Stimulated activated naive CD8-positive, alpha-beta T cell treated with anti-CD3 and anti-CD28 coated beads, Interleukin-15, Interleukin-2, amounts not matched to agents 100 ng/mL and 50 ng/mL, for 24 hours (primary cell): ENCODE measurements around the gene SLC37A2.
A peak's percentile ranks its signal among the peaks of the same experiment; 100 is the strongest.

Experiments
- H3K27ac Mint-ChIP-seq: one replicate; pipeline ENCODE4 v1.8.0; 2021; ENCODE audit warnings: mild to moderate bottlenecking, mixed read lengths
- H3K27me3 Mint-ChIP-seq: one replicate; pipeline ENCODE4 v1.8.0; 2021; ENCODE audit warnings: mixed read lengths
- H3K36me3 Mint-ChIP-seq: one replicate; pipeline ENCODE4 v1.8.0; 2021; ENCODE audit warnings: low read depth, mixed read lengths
- H3K4me1 Mint-ChIP-seq: one replicate; pipeline ENCODE4 v1.8.0; 2021; ENCODE audit warnings: low read depth, mixed read lengths
- H3K4me3 Mint-ChIP-seq: one replicate; pipeline ENCODE4 v1.8.0; 2021; ENCODE audit warnings: mild to moderate bottlenecking, mixed read lengths
- H3K9me3 Mint-ChIP-seq: one replicate; pipeline ENCODE4 v1.8.0; 2021; ENCODE audit warnings: mixed read lengths

SLC37A2 gene

GRCh38 chr11:125062218-125062930, 731 bp upstream of the SLC37A2 start:
- Mint-ChIP-seq H3K9me3 (no peaks in the 10 kb centered on the region), H3K27me3 (peaks cover 40% of the 10 kb centered on the region), H3K4me1 (peaks cover 15% of the 10 kb centered on the region), H3K27ac (no peak overlapping the region), H3K4me3 (peak overlapping the region; percentile 75), H3K36me3 (no peaks in the 10 kb centered on the region)

GRCh38 chr11:125063429-125064043, 431 bp downstream of the SLC37A2 start:
- H3K4me1 Mint-ChIP-seq = peaks cover 15% of the 10 kb centered on the region
- H3K27ac Mint-ChIP-seq = no peak overlapping the region
- no peaks in the 10 kb centered on the region for H3K9me3 Mint-ChIP-seq
- H3K27me3 Mint-ChIP-seq = peaks cover 40% of the 10 kb centered on the region
- H3K36me3 Mint-ChIP-seq = no peaks in the 10 kb centered on the region
- H3K4me3 Mint-ChIP-seq = peak overlapping the region; percentile 75

- peak overlapping the region; percentile 51 for H3K4me3 Mint-ChIP-seq
- H3K36me3 Mint-ChIP-seq = no peaks in the 10 kb centered on the region
- H3K27ac Mint-ChIP-seq = no peak overlapping the region
- peaks cover 40% of the 10 kb centered on the region for H3K27me3 Mint-ChIP-seq
- peaks cover 15% of the 10 kb centered on the region for H3K4me1 Mint-ChIP-seq
- no peaks in the 10 kb centered on the region for H3K9me3 Mint-ChIP-seq
Observed at GRCh38 chr11:125064070-125064469, 965 bp downstream of the SLC37A2 start.

DNA sequence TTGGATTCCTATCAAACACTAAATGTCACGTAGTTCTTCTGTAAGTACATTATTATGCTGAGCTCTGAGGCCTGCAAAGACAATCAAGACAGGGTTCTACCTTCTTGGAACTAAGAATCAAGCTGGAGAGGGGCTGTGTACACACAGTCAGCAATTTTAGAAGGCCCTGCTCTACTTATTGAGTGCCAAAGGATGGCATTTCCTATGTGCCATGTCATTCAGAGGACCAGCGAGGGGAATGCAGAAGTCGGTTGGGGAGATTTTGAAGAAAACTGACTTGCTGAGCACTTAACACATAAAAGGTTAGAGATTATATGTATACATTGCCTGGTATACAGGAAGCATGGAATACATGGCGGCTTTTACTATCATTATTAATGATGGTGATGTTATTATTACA, 5.3 kb downstream of the SLC37A2 start:
- H3K27ac Mint-ChIP-seq = no peak overlapping the region
- no peaks in the 10 kb centered on the region for H3K36me3 Mint-ChIP-seq
- no peaks in the 10 kb centered on the region for H3K9me3 Mint-ChIP-seq
- H3K4me3 Mint-ChIP-seq = no peak overlapping the region
- peaks cover 40% of the 10 kb centered on the region for H3K4me1 Mint-ChIP-seq
- peaks cover 38% of the 10 kb centered on the region for H3K27me3 Mint-ChIP-seq

DNA sequence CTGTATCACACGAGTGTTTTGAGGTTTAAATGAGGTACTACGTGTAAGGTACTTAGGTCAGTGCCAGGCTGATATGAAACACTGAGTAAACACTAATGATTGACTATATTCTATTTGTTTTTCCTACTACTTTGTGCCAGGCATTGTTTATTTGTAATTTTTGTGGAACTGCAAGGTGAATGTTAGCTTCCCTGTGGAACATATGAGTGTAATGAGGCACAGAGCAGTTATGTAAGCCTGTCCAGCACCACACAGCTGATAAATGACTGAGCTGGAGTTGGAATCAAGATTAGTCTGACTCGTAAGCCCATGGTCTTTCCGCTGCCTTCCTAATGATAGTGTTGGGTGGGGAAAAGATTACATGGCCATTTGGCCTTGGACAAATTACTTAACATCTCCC, 5.9 kb downstream of the SLC37A2 start:
- no peak overlapping the region for H3K4me3 Mint-ChIP-seq
- no peaks in the 10 kb centered on the region for H3K36me3 Mint-ChIP-seq
- H3K9me3 Mint-ChIP-seq = no peaks in the 10 kb centered on the region
- peaks cover 36% of the 10 kb centered on the region for H3K27me3 Mint-ChIP-seq
- no peak overlapping the region for H3K27ac Mint-ChIP-seq
- H3K4me1 Mint-ChIP-seq = peaks cover 39% of the 10 kb centered on the region

- Mint-ChIP-seq H3K4me3 (no peak overlapping the region), H3K27me3 (peaks cover 28% of the 10 kb centered on the region), H3K27ac (no peak overlapping the region), H3K9me3 (no peaks in the 10 kb centered on the region), H3K4me1 (peaks cover 35% of the 10 kb centered on the region), H3K36me3 (no peaks in the 10 kb centered on the region)
Observed at GRCh38 chr11:125069796-125070195, 6.7 kb downstream of the SLC37A2 start.

- Mint-ChIP-seq H3K9me3 (no peaks in the 10 kb centered on the region), H3K4me1 (peaks cover 35% of the 10 kb centered on the region), H3K27me3 (peaks cover 18% of the 10 kb centered on the region), H3K4me3 (no peak overlapping the region), H3K36me3 (no peaks in the 10 kb centered on the region), H3K27ac (no peak overlapping the region)
Observed at GRCh38 chr11:125070699-125071254, 7.7 kb downstream of the SLC37A2 start.

- H3K4me1 Mint-ChIP-seq = peaks cover 35% of the 10 kb centered on the region
- no peak overlapping the region for H3K27ac Mint-ChIP-seq
- peaks cover 11% of the 10 kb centered on the region for H3K27me3 Mint-ChIP-seq
- no peaks in the 10 kb centered on the region for H3K9me3 Mint-ChIP-seq
- H3K36me3 Mint-ChIP-seq = no peaks in the 10 kb centered on the region
- no peak overlapping the region for H3K4me3 Mint-ChIP-seq
Observed at GRCh38 chr11:125071435-125071834, 8.3 kb downstream of the SLC37A2 start.

DNA sequence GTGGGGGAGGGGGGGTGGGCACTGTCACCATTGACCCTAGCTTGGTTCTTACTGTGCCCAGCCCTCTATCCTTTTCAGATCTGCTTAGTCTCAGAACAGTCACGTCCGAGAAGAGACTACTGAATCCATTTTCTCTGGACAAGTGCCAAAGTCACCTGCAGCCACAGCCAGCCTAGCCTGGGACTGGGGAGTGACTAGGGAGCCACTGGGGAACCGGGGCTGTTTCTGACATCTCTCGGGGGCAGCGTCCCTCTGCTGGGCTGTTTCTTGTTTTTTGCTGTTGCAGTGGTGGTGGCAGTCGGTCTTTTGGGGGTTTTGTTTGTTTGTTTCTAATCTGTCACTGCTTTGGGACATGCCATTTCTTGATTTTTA, 8.7 kb downstream of the SLC37A2 start:
- Mint-ChIP-seq H3K9me3 (no peaks in the 10 kb centered on the region), H3K4me1 (peaks cover 35% of the 10 kb centered on the region), H3K27ac (no peak overlapping the region), H3K27me3 (peaks cover 11% of the 10 kb centered on the region), H3K4me3 (no peak overlapping the region), H3K36me3 (no peaks in the 10 kb centered on the region)

GRCh38 chr11:125072218-125072960, 9.3 kb downstream of the SLC37A2 start:
- Mint-ChIP-seq H3K36me3 (no peaks in the 10 kb centered on the region), H3K27me3 (peaks cover 8% of the 10 kb centered on the region), H3K27ac (no peak overlapping the region), H3K9me3 (no peaks in the 10 kb centered on the region), H3K4me3 (no peak overlapping the region), H3K4me1 (peaks cover 35% of the 10 kb centered on the region)

DNA sequence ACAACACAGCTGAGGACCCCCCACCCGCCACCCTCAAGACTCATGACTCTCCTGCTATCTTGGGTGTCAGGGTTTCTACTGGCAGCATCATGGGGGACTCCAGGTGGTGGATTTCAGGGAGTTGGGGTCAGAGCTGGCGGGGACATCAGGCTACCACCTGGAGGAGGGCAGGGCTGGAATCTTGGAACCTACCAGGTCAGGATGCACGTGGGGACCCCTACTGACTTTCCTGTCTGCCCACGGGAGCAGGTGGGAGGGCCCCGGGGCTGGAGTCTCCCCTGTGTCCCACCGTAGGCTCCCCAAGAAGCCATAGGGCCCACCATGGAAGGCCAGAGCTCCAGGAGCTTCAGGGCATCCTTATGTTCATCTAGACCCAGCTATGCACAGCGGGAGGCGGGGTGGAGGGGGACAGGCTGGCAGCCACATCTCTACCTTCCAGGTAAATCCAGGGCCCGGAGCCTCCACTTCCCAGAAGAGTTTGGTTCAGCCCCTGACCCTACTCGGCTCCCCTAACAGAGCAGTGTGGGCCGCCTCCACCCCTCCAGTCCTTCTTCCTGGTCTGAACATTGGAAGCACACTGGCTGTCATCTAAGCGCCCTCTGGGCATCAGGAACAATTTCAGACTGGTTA, 10.0 kb downstream of the SLC37A2 start:
- Mint-ChIP-seq H3K4me3 (no peak overlapping the region), H3K9me3 (no peaks in the 10 kb centered on the region), H3K27me3 (peaks cover 10% of the 10 kb centered on the region), H3K27ac (no peak overlapping the region), H3K4me1 (peaks cover 35% of the 10 kb centered on the region), H3K36me3 (no peaks in the 10 kb centered on the region)

- Mint-ChIP-seq H3K4me1 (peaks cover 35% of the 10 kb centered on the region), H3K9me3 (no peaks in the 10 kb centered on the region), H3K27me3 (peaks cover 12% of the 10 kb centered on the region), H3K27ac (no peak overlapping the region), H3K36me3 (no peaks in the 10 kb centered on the region), H3K4me3 (no peak overlapping the region)
Observed at GRCh38 chr11:125073616-125074483, 10.7 kb downstream of the SLC37A2 start.

GRCh38 chr11:125074511-125075241, 11.6 kb downstream of the SLC37A2 start:
- Mint-ChIP-seq H3K27me3 (peaks cover 8% of the 10 kb centered on the region), H3K4me3 (no peak overlapping the region), H3K36me3 (no peaks in the 10 kb centered on the region), H3K4me1 (peaks cover 30% of the 10 kb centered on the region), H3K27ac (no peak overlapping the region), H3K9me3 (no peaks in the 10 kb centered on the region)
